ENCODE measurements around the gene CADM2. TPM values are rescaled to one million over a fixed set of nuclear protein-coding genes. Genes with fewer than 3 reads are reported as not detected.
A peak's percentile ranks its signal among the peaks of the same experiment; 100 is the strongest.
"Not testable (repeated sequence)": the region's sequence is repeated elsewhere in the genome, so short reads cannot be mapped to it uniquely, and the experiment has no call there.

CADM2 gene
- 1 to 10 TPM in 4 of 6 donors, under 1 TPM in 2; under 0.01 to 4.6 (median 1.2) TPM for total RNA-seq

- H3K27me3 ChIP-seq: peaks cover 0 to 17% (median 8%) of the 10 kb centered on the region in 4 donors
- DNase-seq: peak; percentile 86 to 96
- TF ChIP-seq POLR2AphosphoS5 (IDR thresholded peaks at IDR 0.05) (no peak), POLR2A (IDR thresholded peaks at IDR 0.05) (peak in 1 of 4 donors; percentile 28), CTCF (IDR thresholded peaks at IDR 0.05) (peak in 3 of 6 experiments; percentile 4 to 41 (median 26))
- peak within 1 kb of the TSS; percentile 24 to 55 (median 48) for H3K4me3 ChIP-seq
- no peaks in the 10 kb centered on the region for H3K9me3 ChIP-seq
- WGBS, 2 donors: 1 to 2% methylated on average over 37 to 42 of the region's 70 CpGs
- no peaks in the 10 kb centered on the region for H3K36me3 ChIP-seq
- no peak within 1 kb of the TSS for H3K27ac ChIP-seq
- ATAC-seq (ENCODE audit: low FRiP score in 2 of 2): peak; percentile 99 to 100
- H3K4me1 ChIP-seq: peaks cover 10 to 19% (median 15%) of the 10 kb centered on the region in 4 donors
Observed at GRCh38 chr3:84958495-84959469, at the start of gene CADM2. CADM2 (plus strand) TSS chr3:84958989.

GRCh38 chr3:84918592-84918991 is 40.2 kb upstream of the CADM2 start:
- 94 to 96% methylated on average over 5 to 12 of the region's 33 CpGs for WGBS, 2 donors
- not testable (repeated sequence) for H3K27me3 ChIP-seq, H3K27ac ChIP-seq

GRCh38 chr3:84922682-84923081 is 36.1 kb upstream of the CADM2 start:
- 86 to 87% methylated on average over 3 of the region's 3 CpGs for WGBS, 2 donors
- Histone ChIP-seq H3K36me3 (no peaks in the 10 kb centered on the region), H3K9me3 (peaks cover 0 to 3% (median 0%) of the 10 kb centered on the region in 4 donors), H3K27me3 (no peaks in the 10 kb centered on the region), H3K4me1 (no peaks in the 10 kb centered on the region), H3K27ac (no peak overlapping the region), H3K4me3 (no peak overlapping the region)
- TF ChIP-seq POLR2AphosphoS5 (IDR thresholded peaks at IDR 0.05) (no peak), POLR2A (IDR thresholded peaks at IDR 0.05) (no peak), EP300 (IDR thresholded peaks at IDR 0.05) (no peak), CTCF (IDR thresholded peaks at IDR 0.05) (no peak)
- DNase-seq (no peak), ATAC-seq (ENCODE audit: low FRiP score in 2 of 2) (no peak)

More at GRCh38 chr3:84918592-84918991, 40.2 kb upstream of the CADM2 start:
- ATAC-seq (ENCODE audit: low FRiP score in 2 of 2); H3K4me1 ChIP-seq; H3K36me3 ChIP-seq; H3K9me3 ChIP-seq; H3K4me3 ChIP-seq: not testable (repeated sequence)
- DNase-seq: peak in 1 of 2 donors; percentile 78

- Histone ChIP-seq H3K27ac (no peak overlapping the region), H3K4me3 (no peak overlapping the region), H3K4me1 (no peaks in the 10 kb centered on the region), H3K27me3 (no peaks in the 10 kb centered on the region), H3K36me3 (no peaks in the 10 kb centered on the region), H3K9me3 (no peaks in the 10 kb centered on the region)
- no peak for DNase-seq
- 67 to 77% methylated on average over 1 of the region's 1 CpG for WGBS, 2 donors
- TF ChIP-seq EP300 (IDR thresholded peaks at IDR 0.05) (no peak), POLR2A (IDR thresholded peaks at IDR 0.05) (no peak), POLR2AphosphoS5 (IDR thresholded peaks at IDR 0.05) (no peak), CTCF (IDR thresholded peaks at IDR 0.05) (no peak)
- no peak for ATAC-seq (ENCODE audit: low FRiP score in 2 of 2)
Observed at GRCh38 chr3:84925571-84925970, 33.2 kb upstream of the CADM2 start.

GRCh38 chr3:84943379-84943778 is 15.4 kb upstream of the CADM2 start:
- ATAC-seq (ENCODE audit: low FRiP score in 2 of 2) (no peak), DNase-seq (no peak)
- WGBS, 2 donors: 66 to 72% methylated on average over 4 of the region's 4 CpGs

More at GRCh38 chr3:84943379-84943778, 15.4 kb upstream of the CADM2 start:
- Histone ChIP-seq H3K27me3 (no peaks in the 10 kb centered on the region), H3K9me3 (no peaks in the 10 kb centered on the region), H3K4me3 (no peak overlapping the region), H3K36me3 (no peaks in the 10 kb centered on the region), H3K4me1 (no peaks in the 10 kb centered on the region), H3K27ac (no peak overlapping the region)
- TF ChIP-seq EP300 (IDR thresholded peaks at IDR 0.05): no peak
- TF ChIP-seq CTCF (IDR thresholded peaks at IDR 0.05): no peak
- no peak for TF ChIP-seq POLR2A (IDR thresholded peaks at IDR 0.05)
- TF ChIP-seq POLR2AphosphoS5 (IDR thresholded peaks at IDR 0.05): no peak

All from upper lobe of left lung (tissue), 6 donors.